Thyroid gland (tissue), 4 donors: Measurements from ENCODE around the gene SHROOM1.

ENCODE experiments used
- POLR2A ChIP-seq, 2 donors: fragments of 450-650 bp; IDR thresholded peaks; one replicate each; pipeline ENCODE4 v1.6.1; 2017; ENCODE audit warnings: antibody characterized with exemption in 2 of 2, mild to moderate bottlenecking in 2 of 2, moderate library complexity in 1 of 2
- TF ChIP-seq, protein P1 (sequence below), 6 experiments: fragments of 200-600 bp in 3 of 6; fragments of 450-650 bp in 3 of 6; sonication (generic) in 3 of 6; IDR thresholded peaks; one replicate each; pipeline ENCODE4 v1.5.1; 2016 to 2019; ENCODE audit warnings: antibody characterized with exemption in 6 of 6, mild to moderate bottlenecking in 2 of 6, inconsistent platforms in 1 of 6, moderate library complexity in 1 of 6

DNA sequence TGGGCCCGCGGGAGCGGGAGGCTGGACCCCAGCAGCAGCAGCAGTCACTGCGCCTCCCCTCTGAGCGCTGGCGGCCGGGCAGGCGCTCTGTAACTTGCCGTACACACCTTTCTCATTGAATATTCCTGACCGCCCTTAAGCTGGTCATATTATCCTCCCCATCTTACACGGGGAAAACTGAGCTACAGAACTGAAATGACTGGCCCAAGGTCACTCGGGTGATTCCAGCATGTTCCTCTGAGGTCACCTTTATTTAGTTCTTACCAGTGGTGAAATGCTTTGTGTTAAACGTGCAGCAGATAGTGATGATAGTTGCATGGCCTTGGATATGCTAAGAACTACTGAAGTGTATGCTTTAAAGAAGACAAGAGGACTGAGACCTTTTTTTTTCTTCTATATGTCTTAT lies 36.6 kb upstream of the SHROOM1 start:
- TF ChIP-seq, protein P1, sequence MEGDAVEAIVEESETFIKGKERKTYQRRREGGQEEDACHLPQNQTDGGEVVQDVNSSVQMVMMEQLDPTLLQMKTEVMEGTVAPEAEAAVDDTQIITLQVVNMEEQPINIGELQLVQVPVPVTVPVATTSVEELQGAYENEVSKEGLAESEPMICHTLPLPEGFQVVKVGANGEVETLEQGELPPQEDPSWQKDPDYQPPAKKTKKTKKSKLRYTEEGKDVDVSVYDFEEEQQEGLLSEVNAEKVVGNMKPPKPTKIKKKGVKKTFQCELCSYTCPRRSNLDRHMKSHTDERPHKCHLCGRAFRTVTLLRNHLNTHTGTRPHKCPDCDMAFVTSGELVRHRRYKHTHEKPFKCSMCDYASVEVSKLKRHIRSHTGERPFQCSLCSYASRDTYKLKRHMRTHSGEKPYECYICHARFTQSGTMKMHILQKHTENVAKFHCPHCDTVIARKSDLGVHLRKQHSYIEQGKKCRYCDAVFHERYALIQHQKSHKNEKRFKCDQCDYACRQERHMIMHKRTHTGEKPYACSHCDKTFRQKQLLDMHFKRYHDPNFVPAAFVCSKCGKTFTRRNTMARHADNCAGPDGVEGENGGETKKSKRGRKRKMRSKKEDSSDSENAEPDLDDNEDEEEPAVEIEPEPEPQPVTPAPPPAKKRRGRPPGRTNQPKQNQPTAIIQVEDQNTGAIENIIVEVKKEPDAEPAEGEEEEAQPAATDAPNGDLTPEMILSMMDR (IDR thresholded peaks at IDR 0.05): no peak
- TF ChIP-seq POLR2A (IDR thresholded peaks at IDR 0.05): no peak
